Pulmonary artery endothelial cell (primary cell): ENCODE data around the gene THRB. TPM values are rescaled to one million over a fixed set of nuclear protein-coding genes. Genes with fewer than 3 reads are reported as not detected.

Experiments
- DNase-seq: peaks from one replicate; pipeline ENCODE4 v3.0.0-alpha.2; 2011; ENCODE audit warnings: low read depth, low spot score
- total RNA-seq: library from RNA; depleted of rRNA; stranded (reverse); fragments of >200 nt; gene quantifications from 2 replicates; pipeline ENCODE4 v1.2.3, GENCODE V29; 2014

THRB gene
- total RNA-seq, 1 donor from 2014 or later = 0.33 TPM

- no peak for DNase-seq
Observed at GRCh38 chr3:24315356-24315755, 179.3 kb downstream of the THRB start.

- DNase-seq = no peak
Observed at GRCh38 chr3:24311881-24312280, 182.8 kb downstream of the THRB start.

- DNase-seq = no peak
Observed at GRCh38 chr3:24310887-24311286, 183.8 kb downstream of the THRB start.

GRCh38 chr3:24306518-24306917 is 188.1 kb downstream of the THRB start:
- DNase-seq = no peak

GRCh38 chr3:24305795-24306467 is 188.7 kb downstream of the THRB start:
- no peak for DNase-seq

- DNase-seq = no peak
Observed at GRCh38 chr3:24303057-24303754, 191.4 kb downstream of the THRB start.

GRCh38 chr3:24302396-24302795 is 192.3 kb downstream of the THRB start:
- no peak for DNase-seq

- DNase-seq = no peak
Observed at GRCh38 chr3:24300949-24301348, 193.7 kb downstream of the THRB start.

GRCh38 chr3:24299806-24300626 is 194.6 kb downstream of the THRB start:
- no peak for DNase-seq

GRCh38 chr3:24299246-24299805 is 195.3 kb downstream of the THRB start:
- no peak for DNase-seq

GRCh38 chr3:24296441-24297205 is 198.0 kb downstream of the THRB start:
- no peak for DNase-seq

GRCh38 chr3:24294150-24294549 is 200.5 kb downstream of the THRB start:
- DNase-seq = no peak

- DNase-seq = no peak
Observed at GRCh38 chr3:24291646-24292045, 203.0 kb downstream of the THRB start.

GRCh38 chr3:24290596-24290995 is 204.1 kb downstream of the THRB start:
- no peak for DNase-seq

- DNase-seq = no peak
Observed at GRCh38 chr3:24288496-24289236, 206.0 kb downstream of the THRB start.

GRCh38 chr3:24287755-24288450 is 206.7 kb downstream of the THRB start:
- no peak for DNase-seq

- DNase-seq = no peak
Observed at GRCh38 chr3:24286405-24286804, 208.2 kb downstream of the THRB start.

GRCh38 chr3:24278543-24278942 is 216.1 kb downstream of the THRB start:
- no peak for DNase-seq

- DNase-seq = no peak
Observed at GRCh38 chr3:24273491-24273890, 221.2 kb downstream of the THRB start.

GRCh38 chr3:24272875-24273274 is 221.8 kb downstream of the THRB start:
- no peak for DNase-seq
